ENCODE data around the gene KRTAP10-7.

DNA sequence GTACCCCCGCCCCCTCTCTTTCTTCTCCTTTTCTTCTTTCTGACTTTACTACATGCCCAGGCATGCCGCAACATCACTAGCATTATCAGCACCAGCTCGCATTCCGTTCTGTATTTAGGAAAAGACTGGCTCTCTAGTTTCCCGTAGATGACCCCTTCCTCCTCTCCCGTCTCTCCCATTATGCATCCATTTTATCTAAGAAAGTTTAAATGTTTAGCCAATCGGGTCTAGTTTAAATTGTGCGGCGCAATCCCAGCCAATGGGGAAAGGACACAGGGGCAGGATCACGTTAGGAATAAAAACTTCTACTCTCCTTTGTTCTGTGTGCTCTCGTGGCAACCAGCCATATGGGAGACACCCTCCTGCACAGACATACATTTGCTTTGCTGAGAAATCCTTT lies 2.3 kb upstream of the KRTAP10-7 start:
- TF ChIP-seq POLR2AphosphoS5 (IDR thresholded peaks at IDR 0.05; ENCODE audit: low read depth, low read length) (no peak), TAF1 (IDR thresholded peaks at IDR 0.05; ENCODE audit: borderline replicate concordance, insufficient read depth, low read length) (no peak)
- TF ChIP-seq, protein P1, sequence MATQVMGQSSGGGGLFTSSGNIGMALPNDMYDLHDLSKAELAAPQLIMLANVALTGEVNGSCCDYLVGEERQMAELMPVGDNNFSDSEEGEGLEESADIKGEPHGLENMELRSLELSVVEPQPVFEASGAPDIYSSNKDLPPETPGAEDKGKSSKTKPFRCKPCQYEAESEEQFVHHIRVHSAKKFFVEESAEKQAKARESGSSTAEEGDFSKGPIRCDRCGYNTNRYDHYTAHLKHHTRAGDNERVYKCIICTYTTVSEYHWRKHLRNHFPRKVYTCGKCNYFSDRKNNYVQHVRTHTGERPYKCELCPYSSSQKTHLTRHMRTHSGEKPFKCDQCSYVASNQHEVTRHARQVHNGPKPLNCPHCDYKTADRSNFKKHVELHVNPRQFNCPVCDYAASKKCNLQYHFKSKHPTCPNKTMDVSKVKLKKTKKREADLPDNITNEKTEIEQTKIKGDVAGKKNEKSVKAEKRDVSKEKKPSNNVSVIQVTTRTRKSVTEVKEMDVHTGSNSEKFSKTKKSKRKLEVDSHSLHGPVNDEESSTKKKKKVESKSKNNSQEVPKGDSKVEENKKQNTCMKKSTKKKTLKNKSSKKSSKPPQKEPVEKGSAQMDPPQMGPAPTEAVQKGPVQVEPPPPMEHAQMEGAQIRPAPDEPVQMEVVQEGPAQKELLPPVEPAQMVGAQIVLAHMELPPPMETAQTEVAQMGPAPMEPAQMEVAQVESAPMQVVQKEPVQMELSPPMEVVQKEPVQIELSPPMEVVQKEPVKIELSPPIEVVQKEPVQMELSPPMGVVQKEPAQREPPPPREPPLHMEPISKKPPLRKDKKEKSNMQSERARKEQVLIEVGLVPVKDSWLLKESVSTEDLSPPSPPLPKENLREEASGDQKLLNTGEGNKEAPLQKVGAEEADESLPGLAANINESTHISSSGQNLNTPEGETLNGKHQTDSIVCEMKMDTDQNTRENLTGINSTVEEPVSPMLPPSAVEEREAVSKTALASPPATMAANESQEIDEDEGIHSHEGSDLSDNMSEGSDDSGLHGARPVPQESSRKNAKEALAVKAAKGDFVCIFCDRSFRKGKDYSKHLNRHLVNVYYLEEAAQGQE (IDR thresholded peaks at IDR 0.05; ENCODE audit: insufficient read depth in 1 of 2, low read depth in 2 of 2, low read length in 2 of 2) = no peak

Data from PFSK-1 (cell line).